SU-DHL-6 (cell line): Measurements from ENCODE around the gene MTREX.

ENCODE experiments used
- H2AFZ ChIP-seq: fragments of 200-600 bp; sonication (generic); 2 replicates; pipeline ENCODE4 v1.6.1; 2014; ENCODE audit warnings: low read depth, mild to moderate bottlenecking, moderate library complexity, mixed read lengths, antibody characterized with exemption, low read length; ENCODE audit not compliant: severe bottlenecking
- H3F3A ChIP-seq: fragments of 200-600 bp; shearing (Covaris generic); 2 replicates; pipeline ENCODE4 v1.6.0; 2016; ENCODE audit warnings: antibody characterized with exemption, mild to moderate bottlenecking; ENCODE audit not compliant: insufficient read depth
- H3K27ac ChIP-seq: fragments of 200-600 bp; sonication (generic); 2 replicates; pipeline ENCODE4 v1.5.1; 2016; ENCODE audit warnings: low read depth, mild to moderate bottlenecking, low read length, moderate library complexity, mixed read lengths
- H3K27me3 ChIP-seq: fragments of 200-600 bp; sonication (generic), shearing (Covaris generic); 2 replicates; pipeline ENCODE4 v1.6.0; 2014; ENCODE audit warnings: mild to moderate bottlenecking, low read length
- H3K36me3 ChIP-seq: fragments of 200-600 bp; sonication (generic); 2 replicates; pipeline ENCODE4 v1.6.1; 2014; ENCODE audit warnings: mild to moderate bottlenecking, low read length, mixed read lengths
- H3K4me2 ChIP-seq: fragments of 300-600, 200-600 bp; shearing (Covaris generic), sonication (generic); 2 replicates; pipeline ENCODE4 v1.6.0; 2014; ENCODE audit warnings: low read length, low read depth, mild to moderate bottlenecking; ENCODE audit not compliant: poor library complexity, severe bottlenecking
- H3K4me3 ChIP-seq: fragments of 200-600 bp; sonication (generic); 2 replicates; pipeline ENCODE4 v1.5.1; 2014; ENCODE audit warnings: antibody characterized with exemption, low read length, mild to moderate bottlenecking, mixed read lengths; ENCODE audit not compliant: insufficient read depth, poor library complexity, severe bottlenecking
- H3K79me2 ChIP-seq: fragments of 200-600 bp; sonication (generic); 2 replicates; pipeline ENCODE4 v1.6.1; 2014; ENCODE audit warnings: mild to moderate bottlenecking, low read length, moderate library complexity; ENCODE audit not compliant: insufficient read depth
- H3K9ac ChIP-seq: fragments of 200-600 bp; sonication (generic); 2 replicates; pipeline ENCODE4 v1.7.0; 2014; ENCODE audit warnings: mild to moderate bottlenecking, low read length
- H3K9me2 ChIP-seq: fragments of 200-600 bp; sonication (generic); replicated peaks from 2 replicates; pipeline ENCODE4 v1.6.1; 2014; ENCODE audit warnings: low read length; ENCODE audit not compliant: insufficient read depth
- H3K9me3 ChIP-seq: fragments of 200-600 bp; sonication (generic); 2 replicates; pipeline ENCODE4 v1.6.1; 2014; ENCODE audit warnings: low read length, mixed read lengths; ENCODE audit not compliant: insufficient read depth
- H4K20me1 ChIP-seq: fragments of 200-600 bp; sonication (generic); 2 replicates; pipeline ENCODE4 v1.6.1; 2014; ENCODE audit warnings: low read depth, mild to moderate bottlenecking, antibody characterized with exemption, low read length, moderate library complexity, mixed read lengths
- CTCF ChIP-seq: fragments of 200-600 bp; sonication (generic); IDR thresholded peaks from one replicate; pipeline ENCODE4 v1.5.1; 2017; ENCODE audit warnings: antibody characterized with exemption, mild to moderate bottlenecking, low read length, moderate library complexity; ENCODE audit not compliant: insufficient read depth, poor library complexity, severe bottlenecking
- EZH2phosphoT487 ChIP-seq: fragments of 200-600 bp; sonication (generic), shearing (Covaris generic); conservative IDR thresholded peaks from 2 replicates; pipeline ENCODE4 v1.6.1; 2018; ENCODE audit warnings: mild to moderate bottlenecking, antibody characterized with exemption, low read length, moderate library complexity, mixed read lengths

The MTREX gene

GRCh38 chr5:55467862-55468551, 160.2 kb downstream of the MTREX start:
- TF ChIP-seq CTCF (no peak), EZH2phosphoT487 (no peak)
- Histone ChIP-seq H3K79me2 (no peaks in the 10 kb centered on the region; the same call in 1 of the 2 replicates), H3K9ac (no peak overlapping the region), H3K27me3 (no peaks in the 10 kb centered on the region), H2AFZ (no peak overlapping the region), H3K9me3 (no peaks in the 10 kb centered on the region), H3K27ac (no peak overlapping the region), H3K4me2 (no peak overlapping the region), H4K20me1 (no peaks in the 10 kb centered on the region), H3K36me3 (no peaks in the 10 kb centered on the region; the same call in 1 of the 2 replicates), H3K9me2 (no peaks in the 10 kb centered on the region), H3K4me3 (no peak overlapping the region), H3F3A (no peaks in the 10 kb centered on the region)

- H3K79me2 ChIP-seq = no peaks in the 10 kb centered on the region; the same call in 1 of the 2 replicates
- H3K9me3 ChIP-seq = no peaks in the 10 kb centered on the region
- no peak for TF ChIP-seq CTCF
- no peak for TF ChIP-seq EZH2phosphoT487
- H2AFZ ChIP-seq = no peak overlapping the region
- H3K4me2 ChIP-seq = no peak overlapping the region
- H3F3A ChIP-seq = no peaks in the 10 kb centered on the region
- H3K27me3 ChIP-seq = no peaks in the 10 kb centered on the region
- no peaks in the 10 kb centered on the region for H3K9me2 ChIP-seq
- no peak overlapping the region for H3K4me3 ChIP-seq
- H4K20me1 ChIP-seq = no peaks in the 10 kb centered on the region
- no peaks in the 10 kb centered on the region; the same call in 1 of the 2 replicates for H3K36me3 ChIP-seq
- H3K9ac ChIP-seq = no peak overlapping the region
- no peak overlapping the region for H3K27ac ChIP-seq
Observed at GRCh38 chr5:55469839-55470238, 162.1 kb downstream of the MTREX start.

GRCh38 chr5:55470282-55470681, 162.5 kb downstream of the MTREX start:
- H3K4me3 ChIP-seq = no peak overlapping the region
- H2AFZ ChIP-seq = no peak overlapping the region
- TF ChIP-seq CTCF (no peak), EZH2phosphoT487 (no peak)
- H3K4me2 ChIP-seq = no peak overlapping the region
- H3K9me2 ChIP-seq = no peaks in the 10 kb centered on the region
- no peaks in the 10 kb centered on the region for H3K9me3 ChIP-seq
- H3F3A ChIP-seq = no peaks in the 10 kb centered on the region
- no peaks in the 10 kb centered on the region; the same call in 1 of the 2 replicates for H3K79me2 ChIP-seq
- H4K20me1 ChIP-seq = no peaks in the 10 kb centered on the region
- H3K27me3 ChIP-seq = no peaks in the 10 kb centered on the region
- H3K36me3 ChIP-seq = no peaks in the 10 kb centered on the region; the same call in 1 of the 2 replicates
- no peak overlapping the region for H3K27ac ChIP-seq
- no peak overlapping the region for H3K9ac ChIP-seq
